ENCODE data around the gene PPP2R5C. TPM values are rescaled to one million over a fixed set of nuclear protein-coding genes. Genes with fewer than 3 reads are reported as not detected.

PPP2R5C gene
- total and polyA plus RNA-seq, 2 donors (not counting 3 experiments of a cell fraction or from before 2014, with no cell fraction given): 42.6 to 83.6 TPM

- no peaks in the 10 kb centered on the region for H3K9me3 ChIP-seq (replicated peaks; ENCODE audit: control insufficient read depth, insufficient read depth, low read length)
- H2AFZ ChIP-seq (ENCODE audit: low read depth, low read length): no peak overlapping the region
- H3K4me3 ChIP-seq (replicated peaks in 1 of 3; ENCODE audit: insufficient read depth in 1 of 3, low read depth in 1 of 3, low read length in 3 of 3): no peak overlapping the region
- ChIA-PET POLR2A (no interaction called here), CTCF (interaction anchor here (1.4 to 9.0 kb wide), 2 partner anchors 120 to 184 kb away, joined by 4 to 66 read pairs; no protein-coding TSS in a partner anchor)
- H3K27me3 ChIP-seq (ENCODE audit: control insufficient read depth in 2 of 2, insufficient read depth in 2 of 2, low read length in 2 of 2): no peaks in the 10 kb centered on the region
- H3K36me3 ChIP-seq (ENCODE audit: control insufficient read depth in 2 of 2, extremely low read depth in 1 of 2, insufficient read depth in 2 of 2, low read length in 2 of 2): peaks cover 0 to 8% of the 10 kb centered on the region in 2 experiments
- no TSS peak for BruUV-seq (replicated peaks)
- no peak for DNase-seq (ENCODE audit: low read depth, low spot score)
- dilution Hi-C loops (cut with MboI; ENCODE audit: extremely low pct_ligation_motif_present, low sequenced_read_pairs): no loop called here
- H3K79me2 ChIP-seq (ENCODE audit: control insufficient read depth, insufficient read depth, low read length): no peaks in the 10 kb centered on the region
- no peak for TF ChIP-seq MYC (IDR thresholded peaks at IDR 0.05; ENCODE audit: low read depth, low read length)
- TF ChIP-seq GATA2 (IDR thresholded peaks at IDR 0.05; ENCODE audit: insufficient read depth, insufficient read length, low read depth, low read length): no peak
- no peak for TF ChIP-seq POLR2A (IDR thresholded peaks at IDR 0.05; ENCODE audit: low read depth, low read length)
- no peak for TF ChIP-seq EZH2 (IDR thresholded peaks at IDR 0.05; ENCODE audit: borderline replicate concordance, low read depth, low read length, severe bottlenecking)
- no peak for TF ChIP-seq CTCF (IDR thresholded peaks at IDR 0.05; ENCODE audit: extremely low read depth in 1 of 2, insufficient read depth in 1 of 2, low read depth in 1 of 2, low read length in 2 of 2)
- no peak for TF ChIP-seq POLR2AphosphoS5 (IDR thresholded peaks at IDR 0.05; ENCODE audit: insufficient read depth, low read depth, low read length)
- H3K9me1 ChIP-seq (replicated peaks; ENCODE audit: control insufficient read depth, extremely low read depth, insufficient read depth, low read length): no peaks in the 10 kb centered on the region
- intact Hi-C loops (cut with micrococcal nuclease): loop anchor here (2.0 kb wide), 1 partner anchor 121 kb away; no protein-coding TSS in a partner anchor
- no peaks in the 10 kb centered on the region for H4K20me1 ChIP-seq (replicated peaks; ENCODE audit: control insufficient read depth, extremely low read depth, insufficient read depth, low read length)
- no peak for FAIRE-seq
- no peak overlapping the region for H3K27ac ChIP-seq (ENCODE audit: insufficient read depth, low read depth, low read length)
- H3K4me2 ChIP-seq (ENCODE audit: insufficient read depth, low read length): no peak overlapping the region
- no peak overlapping the region for H3K9ac ChIP-seq (replicated peaks; ENCODE audit: extremely low read depth, insufficient read depth, low read length)
- H3K4me1 ChIP-seq (ENCODE audit: control insufficient read depth, extremely low read depth, insufficient read depth, low read length): no peaks in the 10 kb centered on the region
Measured at GRCh38 chr14:101891471-101891870, 130.0 kb downstream of the PPP2R5C start.

- intact Hi-C loops (cut with micrococcal nuclease): no loop called here
- Histone ChIP-seq H3K27me3 (ENCODE audit: control insufficient read depth in 2 of 2, insufficient read depth in 2 of 2, low read length in 2 of 2) (no peaks in the 10 kb centered on the region), H3K4me1 (ENCODE audit: control insufficient read depth, extremely low read depth, insufficient read depth, low read length) (no peaks in the 10 kb centered on the region), H3K36me3 (ENCODE audit: control insufficient read depth in 2 of 2, extremely low read depth in 1 of 2, insufficient read depth in 2 of 2, low read length in 2 of 2) (peaks cover 0 to 5% of the 10 kb centered on the region in 2 experiments), H3K27ac (ENCODE audit: insufficient read depth, low read depth, low read length) (no peak overlapping the region), H4K20me1 (replicated peaks; ENCODE audit: control insufficient read depth, extremely low read depth, insufficient read depth, low read length) (no peaks in the 10 kb centered on the region), H2AFZ (ENCODE audit: low read depth, low read length) (no peak overlapping the region), H3K9me1 (replicated peaks; ENCODE audit: control insufficient read depth, extremely low read depth, insufficient read depth, low read length) (no peaks in the 10 kb centered on the region), H3K4me2 (ENCODE audit: insufficient read depth, low read length) (no peak overlapping the region), H3K9ac (replicated peaks; ENCODE audit: extremely low read depth, insufficient read depth, low read length) (no peak overlapping the region), H3K79me2 (ENCODE audit: control insufficient read depth, insufficient read depth, low read length) (no peaks in the 10 kb centered on the region), H3K9me3 (replicated peaks; ENCODE audit: control insufficient read depth, insufficient read depth, low read length) (no peaks in the 10 kb centered on the region), H3K4me3 (replicated peaks in 1 of 3; ENCODE audit: insufficient read depth in 1 of 3, low read depth in 1 of 3, low read length in 3 of 3) (no peak overlapping the region)
- dilution Hi-C loops (cut with MboI; ENCODE audit: extremely low pct_ligation_motif_present, low sequenced_read_pairs): no loop called here
- DNase-seq (ENCODE audit: low read depth, low spot score) (no peak), FAIRE-seq (no peak)
- BruUV-seq (replicated peaks): no TSS peak
- TF ChIP-seq MYC (IDR thresholded peaks at IDR 0.05; ENCODE audit: low read depth, low read length) (no peak), POLR2AphosphoS5 (IDR thresholded peaks at IDR 0.05; ENCODE audit: insufficient read depth, low read depth, low read length) (no peak), MAX (IDR thresholded peaks at IDR 0.05; ENCODE audit: insufficient read depth, insufficient read length) (no peak), GATA2 (IDR thresholded peaks at IDR 0.05; ENCODE audit: insufficient read depth, insufficient read length, low read depth, low read length) (no peak), JUN (IDR thresholded peaks at IDR 0.05; ENCODE audit: borderline replicate concordance, insufficient read depth, insufficient read length, low read depth) (no peak), FOS (IDR thresholded peaks at IDR 0.05; ENCODE audit: borderline replicate concordance, insufficient read depth, low read length) (no peak), POLR2A (IDR thresholded peaks at IDR 0.05; ENCODE audit: low read depth, low read length) (no peak), EZH2 (IDR thresholded peaks at IDR 0.05; ENCODE audit: borderline replicate concordance, low read depth, low read length, severe bottlenecking) (no peak), CTCF (IDR thresholded peaks at IDR 0.05; ENCODE audit: extremely low read depth in 1 of 2, insufficient read depth in 1 of 2, low read depth in 1 of 2, low read length in 2 of 2) (no peak)
- CTCF ChIA-PET: interaction anchor here (1.2 to 9.0 kb wide), 2 partner anchors 123 to 187 kb away, joined by 3 to 66 read pairs; no protein-coding TSS in a partner anchor
- POLR2A ChIA-PET: no interaction called here
Measured at GRCh38 chr14:101893759-101894158, 132.2 kb downstream of the PPP2R5C start.
